Stimulated activated CD4-positive, alpha-beta T cell treated with anti-CD3 and anti-CD28 coated beads, Interleukin-4, amount 100 ng/mL, for 24 hours (primary cell): ENCODE data around the gene STAC2.
"Not testable (repeated sequence)": the region's sequence is repeated elsewhere in the genome, so short reads cannot be mapped to it uniquely, and the experiment has no call there.

Experiments used
- DNase-seq: peaks from one replicate; pipeline ENCODE4 v3.0.0-alpha.2; 2020

STAC2 gene

GRCh38 chr17:39186481-39187002 is 39.2 kb downstream of the STAC2 start:
- no peak for DNase-seq

DNA sequence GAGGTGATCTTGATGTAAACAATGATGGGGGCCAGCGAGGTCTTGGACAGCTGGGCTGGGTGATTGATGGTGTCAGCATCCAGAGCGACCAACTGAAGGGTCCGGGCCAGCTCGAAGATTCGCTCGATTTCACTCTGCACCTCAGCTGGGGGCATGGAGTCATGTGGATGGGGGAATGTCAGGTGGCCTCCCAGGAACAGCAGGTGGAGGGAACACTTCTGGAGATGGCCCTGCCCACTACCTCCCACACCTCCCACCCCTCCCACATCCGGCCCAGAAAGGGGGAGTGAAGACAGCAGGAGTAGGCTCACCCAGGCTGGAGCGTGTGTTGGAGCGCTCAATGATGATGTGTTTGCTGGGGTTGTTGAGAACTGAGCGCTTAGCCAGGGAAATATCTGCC is 42.0 kb downstream of the STAC2 start:
- no peak for DNase-seq

GRCh38 chr17:39183045-39183444 is 42.7 kb downstream of the STAC2 start:
- DNase-seq = no peak

DNA sequence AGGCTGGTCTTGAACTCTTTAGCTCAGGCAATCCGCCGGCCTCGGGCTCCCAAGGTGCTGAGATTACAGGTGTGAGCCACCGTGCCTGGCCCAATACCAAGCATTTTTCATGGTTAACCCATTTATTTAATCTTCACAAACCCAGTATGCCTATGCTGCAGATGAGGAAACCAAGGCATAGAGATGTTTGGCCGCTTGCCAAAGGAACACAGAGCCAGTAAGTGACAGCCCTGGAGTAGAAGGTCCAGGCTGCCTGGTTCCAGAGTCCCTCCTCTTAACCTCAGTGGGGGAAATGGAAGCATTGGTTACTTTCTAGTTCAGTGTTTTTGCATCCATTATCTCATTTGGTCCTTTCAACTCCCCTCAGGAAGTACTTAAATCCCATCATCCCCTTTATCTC is 44.4 kb downstream of the STAC2 start:
- no peak for DNase-seq

DNA sequence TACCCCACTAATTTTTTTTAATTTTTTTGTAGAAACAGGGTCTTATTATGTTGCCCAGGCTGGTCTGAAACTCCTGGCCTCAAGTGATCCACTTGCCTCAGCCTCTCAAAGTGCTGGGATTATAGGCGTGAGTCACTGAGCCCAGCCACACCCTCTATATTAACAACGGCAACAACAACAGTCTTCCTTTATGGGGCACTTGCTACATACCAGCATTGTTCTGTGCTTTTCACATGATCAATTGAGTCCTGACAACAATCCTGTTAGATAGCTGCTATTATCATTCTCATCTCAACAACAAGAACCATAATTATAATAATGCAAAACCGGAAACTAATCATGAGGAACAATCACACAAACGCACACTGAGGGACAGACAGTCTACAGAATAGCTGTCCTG is 47.2 kb downstream of the STAC2 start:
- DNase-seq = no peak

- no peak for DNase-seq
Measured at GRCh38 chr17:39177256-39177655, 48.5 kb downstream of the STAC2 start.

- no peak for DNase-seq
Measured at GRCh38 chr17:39175695-39176093, 50.1 kb downstream of the STAC2 start.

- DNase-seq = peak; percentile 81
Measured at GRCh38 chr17:39174920-39175694, 50.6 kb downstream of the STAC2 start.

DNA sequence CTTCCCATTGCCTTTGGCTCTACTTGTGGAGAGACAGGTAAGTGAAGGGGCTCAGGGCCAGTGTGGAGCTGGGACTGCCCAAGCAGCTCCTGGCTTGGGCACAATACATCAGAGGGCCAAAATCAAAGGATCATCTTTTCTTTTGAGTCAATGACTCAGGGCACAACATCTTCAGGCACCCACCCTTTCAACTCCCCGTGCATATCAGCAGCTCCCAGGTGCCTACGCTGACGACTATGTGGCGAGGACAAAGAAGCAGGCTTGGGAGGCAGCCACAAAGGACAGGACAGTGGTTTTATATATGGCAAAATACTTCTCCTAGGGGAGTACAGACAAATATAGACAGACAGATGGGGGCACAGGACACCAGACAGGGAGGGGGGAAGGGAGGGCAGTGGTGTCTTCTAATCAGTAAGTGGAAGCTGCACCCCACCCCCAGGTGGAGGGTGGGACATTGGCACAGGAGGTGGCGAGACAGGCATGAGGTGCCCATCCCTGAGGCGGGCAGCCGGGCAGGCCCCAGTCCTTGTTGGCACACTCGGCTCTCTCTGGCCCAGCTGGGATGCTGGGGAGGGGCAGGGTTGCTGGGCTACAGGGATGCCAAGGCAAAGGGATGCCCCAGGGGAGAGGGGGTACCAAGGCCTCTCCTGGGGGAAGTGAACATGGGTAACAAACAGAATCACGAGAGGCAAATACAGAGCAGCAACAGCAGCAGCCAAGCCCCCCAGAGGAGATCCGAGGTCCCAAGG is 52.0 kb downstream of the STAC2 start:
- no peak for DNase-seq

- no peak for DNase-seq
Measured at GRCh38 chr17:39173080-39173479, 52.7 kb downstream of the STAC2 start.

GRCh38 chr17:39171933-39172332 is 53.8 kb downstream of the STAC2 start:
- no peak for DNase-seq

DNA sequence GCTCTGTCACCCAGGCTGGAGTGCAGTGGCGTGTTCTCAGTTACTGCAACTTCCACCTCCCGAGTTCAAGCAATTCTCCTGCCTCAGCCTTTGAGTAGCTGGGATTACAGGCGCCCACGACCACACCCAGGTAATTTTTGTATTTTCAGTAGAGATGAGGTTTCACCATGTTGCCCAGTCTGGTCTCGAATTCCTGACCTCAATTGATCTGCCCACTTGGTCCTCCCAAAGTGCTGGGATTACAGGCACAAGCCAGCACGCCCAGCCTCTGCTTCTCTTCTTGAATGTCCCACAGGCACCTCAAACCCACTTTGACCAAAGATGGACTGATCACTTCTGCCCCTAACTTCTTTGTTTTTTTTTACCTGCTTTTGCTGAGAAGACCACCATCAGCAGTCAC is 55.2 kb downstream of the STAC2 start:
- no peak for DNase-seq

GRCh38 chr17:39170109-39170508 is 55.6 kb downstream of the STAC2 start:
- DNase-seq = no peak

DNA sequence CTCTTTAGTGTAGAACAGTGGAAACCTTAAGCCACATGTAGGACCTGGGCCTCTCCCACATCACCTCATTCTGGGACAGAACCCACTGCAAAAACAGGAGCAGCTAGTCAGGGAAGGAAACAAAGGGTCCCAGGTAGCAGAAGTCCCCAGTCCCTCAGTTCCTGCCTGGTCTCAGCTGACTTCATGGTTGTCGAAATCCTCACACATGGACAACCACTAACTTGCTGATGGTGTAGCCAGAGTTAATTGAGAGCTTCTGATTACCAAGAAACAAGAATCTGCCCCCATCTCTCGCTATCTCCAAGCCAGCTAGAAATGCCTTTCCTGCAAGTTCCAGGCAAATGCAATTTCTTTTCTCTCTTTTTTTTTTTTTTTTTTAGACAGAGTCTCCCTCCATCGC is 56.2 kb downstream of the STAC2 start:
- no peak for DNase-seq

- DNase-seq = no peak
Measured at GRCh38 chr17:39169101-39169500, 56.6 kb downstream of the STAC2 start.

DNA sequence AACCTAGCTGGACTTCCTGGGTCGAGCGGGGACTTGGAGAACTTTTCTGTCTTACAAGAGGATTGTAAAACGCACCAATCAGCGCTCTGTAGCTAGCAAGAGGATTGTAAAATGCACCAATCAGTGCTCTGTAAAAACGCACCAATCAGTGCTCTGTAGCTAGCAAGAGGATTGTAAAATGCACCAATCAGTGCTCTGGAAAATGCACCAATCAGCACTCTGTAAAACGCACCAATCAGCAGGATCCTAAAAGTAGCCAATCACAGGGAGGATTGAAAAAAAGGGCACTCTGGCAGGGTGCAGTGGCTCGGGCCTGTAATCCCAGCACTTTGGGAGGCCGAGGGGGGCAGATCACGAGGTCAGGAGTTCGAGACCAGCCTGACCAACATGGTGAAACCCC is 57.2 kb downstream of the STAC2 start:
- DNase-seq = not testable (repeated sequence)

DNA sequence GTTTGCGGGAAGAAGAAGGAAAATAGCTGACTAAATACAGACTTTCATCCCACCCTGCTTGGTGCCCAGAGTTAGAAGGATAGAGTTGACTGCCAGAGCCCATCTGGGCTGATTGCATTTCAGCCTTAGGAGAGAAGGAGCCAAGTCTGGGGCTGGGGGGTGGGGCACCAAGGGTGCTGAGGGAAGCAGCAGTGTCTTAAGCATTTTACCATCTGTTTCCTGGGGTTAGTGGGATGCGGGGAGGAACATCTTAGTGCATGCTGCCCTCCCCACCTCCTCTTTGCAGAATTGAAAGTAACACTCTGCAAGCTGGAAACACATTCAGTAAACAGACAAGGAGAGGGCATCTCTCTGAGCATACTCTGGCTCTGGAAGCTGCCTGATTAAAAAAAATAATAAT is 58.3 kb downstream of the STAC2 start:
- DNase-seq = no peak

GRCh38 chr17:39166437-39167335 is 59.1 kb downstream of the STAC2 start:
- DNase-seq = no peak

GRCh38 chr17:39165841-39166349 is 59.9 kb downstream of the STAC2 start, which contains the start of gene ARL5C:
TSS of gene ARL5C (minus strand) at chr17:39166161. CDS start at chr17:39165760, 401 bp downstream.
- DNase-seq = no peak

DNA sequence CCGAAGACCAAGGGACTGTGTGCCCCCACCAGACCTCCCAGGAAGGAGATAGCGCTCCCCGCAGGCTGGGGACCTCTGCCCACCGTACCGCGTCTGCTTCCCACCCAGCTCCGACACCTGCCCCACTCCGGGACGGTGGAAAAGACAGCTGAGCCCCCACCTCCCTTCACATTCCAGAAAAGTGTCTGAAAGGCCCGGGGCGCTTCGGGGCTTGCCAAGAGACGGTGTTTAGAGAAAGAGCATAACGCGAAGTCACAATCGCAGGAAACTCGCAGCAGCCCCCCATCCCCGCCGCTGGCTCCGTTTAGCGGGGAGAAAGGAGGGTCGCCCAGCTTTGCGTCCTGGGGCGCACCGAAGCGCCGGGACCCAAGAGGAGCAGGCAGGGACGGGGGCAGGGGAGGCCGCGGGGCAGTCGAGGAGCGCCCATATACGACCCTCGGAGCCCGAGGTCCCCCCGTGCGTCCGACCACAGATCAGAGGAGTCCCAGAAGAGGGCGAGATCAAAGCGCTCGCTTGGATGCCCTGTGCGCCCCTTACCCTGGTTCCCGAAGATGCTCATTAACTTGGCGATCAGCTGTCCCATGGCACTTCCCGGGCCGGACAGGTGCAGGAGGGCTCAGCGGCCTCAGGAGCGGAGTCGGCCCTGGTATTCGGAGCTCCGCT is 60.4 kb downstream of the STAC2 start:
- DNase-seq = no peak

DNA sequence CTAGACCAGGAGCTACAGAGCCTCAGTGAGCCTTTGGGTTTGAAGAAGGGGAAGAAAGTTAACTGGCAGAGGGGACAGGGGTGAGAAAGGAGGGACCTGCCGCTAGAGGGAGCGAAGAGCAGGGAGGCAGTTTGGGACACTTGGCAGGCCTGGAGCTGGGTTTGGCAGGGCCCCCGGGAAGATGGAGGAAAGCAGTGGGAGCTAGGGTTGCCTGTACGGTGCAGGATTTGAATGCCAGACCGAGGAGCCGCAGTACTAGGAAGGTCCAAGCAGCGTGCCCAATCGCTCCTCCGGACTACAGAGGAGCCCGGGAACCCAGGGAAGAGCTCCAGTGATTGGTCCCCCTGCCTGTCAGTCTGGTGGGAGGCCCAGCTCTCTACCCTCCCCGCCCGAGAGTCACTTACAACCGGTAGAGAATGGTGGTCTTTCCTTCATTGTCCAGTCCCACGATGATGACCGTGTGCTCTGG is 61.0 kb downstream of the STAC2 start:
- peak; percentile 82 for DNase-seq

- no peak for DNase-seq
Measured at GRCh38 chr17:39161962-39162361, 63.8 kb downstream of the STAC2 start.
